Caco-2 (cell line): Measurements from ENCODE around the gene FBXO24. TPM values are rescaled to one million over a fixed set of nuclear protein-coding genes. Genes with fewer than 3 reads are reported as not detected.
A peak's percentile ranks its signal among the peaks of the same experiment; 100 is the strongest.

ENCODE experiments used
- BruUV-seq: library from RNA; stranded (reverse); fragments of 400-500 nt; replicated peaks from 2 replicates; lab custom pipeline; 2021; lab: Mats Ljungman, UMichigan
- CTCF ChIA-PET: fragments of 300-600 bp; sonication (Branson Sonifier 250); formaldehyde crosslinking; loops from one replicate; lab custom pipeline; 2022; ENCODE audit warnings: antibody characterized with exemption; lab: Charles Lee
- POLR2A ChIA-PET: fragments of 300-600 bp; sonication (Branson Sonifier 250); formaldehyde crosslinking; loops from one replicate; lab custom pipeline; 2022; ENCODE audit warnings: antibody characterized with exemption; lab: Charles Lee
- DNase-seq, 2 experiments: peaks; one replicate each; pipeline versions ENCODE4 v3.0.0 to v3.0.0-alpha.2; 2020 to 2022
- H3K27me3 ChIP-seq: replicated peaks from 2 replicates; pipeline ENCODE4 v1.6.0; 2011; ENCODE audit warnings: low read length; ENCODE audit not compliant: control insufficient read depth, insufficient read depth
- H3K36me3 ChIP-seq: 2 replicates; pipeline ENCODE4 v1.5.1; 2011; ENCODE audit warnings: low read length; ENCODE audit not compliant: control insufficient read depth, insufficient read depth
- H3K4me1 ChIP-seq: fragments of 250-450 bp; sonication (Bioruptor Pico); 2 replicates; pipeline ENCODE4 v1.5.1; 2020; ENCODE audit warnings: mild to moderate bottlenecking
- H3K4me3 ChIP-seq: 2 replicates; pipeline ENCODE4 v1.5.1; 2011; ENCODE audit warnings: low read depth, mild to moderate bottlenecking, control low read depth, low read length
- H3K9me3 ChIP-seq: fragments of 250-450 bp; sonication (Bioruptor Pico); 2 replicates; pipeline ENCODE4 v1.5.1; 2020; ENCODE audit warnings: mild to moderate bottlenecking, moderate library complexity
- H3K27ac Mint-ChIP-seq: one replicate; pipeline ENCODE4 v1.8.0; 2022; ENCODE audit warnings: mixed read lengths; ENCODE audit not compliant: unreplicated experiment
- H3K27me3 Mint-ChIP-seq: one replicate; pipeline ENCODE4 v1.8.0; 2022; ENCODE audit warnings: mixed read lengths; ENCODE audit not compliant: insufficient read depth, unreplicated experiment
- H3K36me3 Mint-ChIP-seq: one replicate; pipeline ENCODE4 v1.8.0; 2022; ENCODE audit warnings: mild to moderate bottlenecking, mixed read lengths; ENCODE audit not compliant: insufficient read depth, unreplicated experiment
- H3K4me1 Mint-ChIP-seq: one replicate; pipeline ENCODE4 v1.8.0; 2022; ENCODE audit warnings: low read depth, mixed read lengths; ENCODE audit not compliant: unreplicated experiment
- H3K4me3 Mint-ChIP-seq: one replicate; pipeline ENCODE4 v1.8.0; 2022; ENCODE audit warnings: mild to moderate bottlenecking, moderate library complexity, mixed read lengths; ENCODE audit not compliant: unreplicated experiment
- H3K9me3 Mint-ChIP-seq: one replicate; pipeline ENCODE4 v1.8.0; 2022; ENCODE audit warnings: mixed read lengths; ENCODE audit not compliant: unreplicated experiment
- intact Hi-C: fragments of 100-400 bp; cut with micrococcal nuclease; formaldehyde crosslinking; loops from one replicate; pipeline ENCODE4 v1.10.0; 2022; ENCODE audit not compliant: unreplicated experiment
- total RNA-seq: library from RNA; stranded (reverse); gene quantifications from 2 replicates; pipeline ENCODE4 v1.2.3, GENCODE V29; 2022
- TF ChIP-seq, protein P1 (sequence below), 2 experiments: fragments of 200-600 bp in 1 of 2; IDR thresholded peaks; 1 replicate in 1 of 2; 2 replicates in 1 of 2; pipeline versions ENCODE4 v1.5.1 to v1.8.0; 2011 to 2022; ENCODE audit warnings: antibody characterized with exemption in 1 of 2, control low read depth in 1 of 2, inconsistent platforms in 1 of 2, low read depth in 1 of 2, low read length in 1 of 2, mild to moderate bottlenecking in 1 of 2, moderate library complexity in 1 of 2; ENCODE audit not compliant: insufficient read depth in 1 of 2, severe bottlenecking in 1 of 2, unreplicated experiment in 1 of 2

Gene FBXO24
- total RNA-seq, 1 experiment from 2014 or later, result 1.5 TPM

- Mint-ChIP-seq H3K9me3 (no peaks in the 10 kb centered on the region), H3K36me3 (peaks cover 30% of the 10 kb centered on the region), H3K27me3 (no peaks in the 10 kb centered on the region), H3K27ac (peak overlapping the region; percentile 80), H3K4me1 (peaks cover 62% of the 10 kb centered on the region), H3K4me3 (peak overlapping the region; percentile 52)
- Histone ChIP-seq H3K27me3 (no peaks in the 10 kb centered on the region), H3K4me1 (peaks cover 67% of the 10 kb centered on the region), H3K4me3 (no peak overlapping the region), H3K9me3 (no peaks in the 10 kb centered on the region), H3K36me3 (no peaks in the 10 kb centered on the region)
- DNase-seq, result no peak
- TF ChIP-seq, protein P1, sequence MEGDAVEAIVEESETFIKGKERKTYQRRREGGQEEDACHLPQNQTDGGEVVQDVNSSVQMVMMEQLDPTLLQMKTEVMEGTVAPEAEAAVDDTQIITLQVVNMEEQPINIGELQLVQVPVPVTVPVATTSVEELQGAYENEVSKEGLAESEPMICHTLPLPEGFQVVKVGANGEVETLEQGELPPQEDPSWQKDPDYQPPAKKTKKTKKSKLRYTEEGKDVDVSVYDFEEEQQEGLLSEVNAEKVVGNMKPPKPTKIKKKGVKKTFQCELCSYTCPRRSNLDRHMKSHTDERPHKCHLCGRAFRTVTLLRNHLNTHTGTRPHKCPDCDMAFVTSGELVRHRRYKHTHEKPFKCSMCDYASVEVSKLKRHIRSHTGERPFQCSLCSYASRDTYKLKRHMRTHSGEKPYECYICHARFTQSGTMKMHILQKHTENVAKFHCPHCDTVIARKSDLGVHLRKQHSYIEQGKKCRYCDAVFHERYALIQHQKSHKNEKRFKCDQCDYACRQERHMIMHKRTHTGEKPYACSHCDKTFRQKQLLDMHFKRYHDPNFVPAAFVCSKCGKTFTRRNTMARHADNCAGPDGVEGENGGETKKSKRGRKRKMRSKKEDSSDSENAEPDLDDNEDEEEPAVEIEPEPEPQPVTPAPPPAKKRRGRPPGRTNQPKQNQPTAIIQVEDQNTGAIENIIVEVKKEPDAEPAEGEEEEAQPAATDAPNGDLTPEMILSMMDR (IDR thresholded peaks at IDR 0.05; ENCODE audit: insufficient read depth in 1 of 2, low read depth in 1 of 2, low read length in 1 of 2, severe bottlenecking in 1 of 2, unreplicated experiment in 1 of 2), result no peak
- ChIA-PET POLR2A (no interaction called here), CTCF (interaction anchor here (1.7 kb wide), 1 partner anchor 15 kb away, joined by 8 read pairs; no protein-coding TSS in a partner anchor)
- BruUV-seq, result no TSS peak
- intact Hi-C loops, result loop anchor here (2.0 kb wide), 1 partner anchor 62 kb away; the partner anchor contains the start of gene NYAP1
Observed at GRCh38 chr7:100544386-100544785, 41.7 kb upstream of the FBXO24 start.

- H3K4me1 ChIP-seq, result peaks cover 67% of the 10 kb centered on the region
- POLR2A ChIA-PET, result interaction anchor here (0.8 to 1.1 kb wide), 2 partner anchors 15 to 116 kb away, joined by 3 to 7 read pairs; partner anchors contain the start of gene ZCWPW1
- DNase-seq, result peak in 1 of 2 experiments; percentile 63
- intact Hi-C loops, result loop anchor here (1.0 to 5.0 kb wide), 3 partner anchors 14 to 62 kb away; partner anchors contain the start of gene NYAP1
- H3K36me3 Mint-ChIP-seq, result peaks cover 34% of the 10 kb centered on the region
- H3K4me3 Mint-ChIP-seq, result peak overlapping the region; percentile 52
- H3K36me3 ChIP-seq, result no peaks in the 10 kb centered on the region
- peaks cover 62% of the 10 kb centered on the region for H3K4me1 Mint-ChIP-seq
- H3K27me3 ChIP-seq, result no peaks in the 10 kb centered on the region
- H3K9me3 ChIP-seq, result no peaks in the 10 kb centered on the region
- CTCF ChIA-PET, result interaction anchor here (0.9 to 1.7 kb wide), 2 partner anchors 14 to 40 kb away, joined by 3 to 8 read pairs; no protein-coding TSS in a partner anchor
- no peaks in the 10 kb centered on the region for H3K9me3 Mint-ChIP-seq
- H3K27ac Mint-ChIP-seq, result peak overlapping the region; percentile 80
- TF ChIP-seq, protein P1 (IDR thresholded peaks at IDR 0.05; ENCODE audit: insufficient read depth in 1 of 2, low read depth in 1 of 2, low read length in 1 of 2, severe bottlenecking in 1 of 2, unreplicated experiment in 1 of 2), result no peak
- BruUV-seq, result no TSS peak
- no peaks in the 10 kb centered on the region for H3K27me3 Mint-ChIP-seq
- H3K4me3 ChIP-seq, result no peak overlapping the region
Observed at GRCh38 chr7:100544967-100545359, 41.2 kb upstream of the FBXO24 start.

DNA sequence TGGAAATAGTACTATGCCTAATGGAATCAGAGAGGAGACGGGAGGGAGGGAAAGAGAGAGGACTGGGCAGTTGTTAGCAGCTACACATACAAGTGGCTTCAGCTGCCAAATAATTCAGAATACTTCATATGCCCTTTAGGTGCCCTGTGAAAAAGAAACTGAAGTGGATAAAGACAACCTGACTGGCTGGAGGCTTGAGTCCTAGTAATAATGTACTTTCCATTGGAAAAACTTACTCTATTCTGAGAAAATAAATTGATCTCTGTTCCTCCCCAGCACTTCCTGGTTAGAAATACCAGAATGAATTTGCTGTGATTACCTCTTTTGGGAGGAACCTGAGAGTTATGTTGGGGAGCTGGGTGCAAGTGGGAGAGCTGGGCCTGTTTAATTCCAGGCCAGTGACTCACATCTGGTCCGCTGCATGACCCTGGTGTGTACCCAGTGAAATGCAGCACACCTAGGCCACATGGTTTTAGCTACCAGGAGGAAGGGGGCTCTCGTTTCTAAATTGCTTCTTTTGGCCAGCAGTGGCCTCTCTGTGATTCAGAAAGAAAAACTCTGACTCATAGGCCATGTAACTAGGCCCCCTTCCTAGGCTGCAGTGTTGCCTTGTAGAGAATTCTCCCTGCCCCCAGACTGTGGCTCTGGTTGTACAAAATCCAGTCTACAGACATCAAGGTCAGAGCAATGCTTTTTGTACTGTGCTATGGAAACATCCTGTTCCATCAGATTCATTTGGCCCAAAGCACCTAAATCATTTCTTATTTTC lies 40.6 kb upstream of the FBXO24 start:
- Histone ChIP-seq H3K9me3 (no peaks in the 10 kb centered on the region), H3K4me3 (no peak overlapping the region), H3K27me3 (no peaks in the 10 kb centered on the region), H3K4me1 (peaks cover 61% of the 10 kb centered on the region), H3K36me3 (no peaks in the 10 kb centered on the region; the same call in 1 of the 2 replicates)
- Mint-ChIP-seq H3K9me3 (no peaks in the 10 kb centered on the region), H3K4me1 (peaks cover 62% of the 10 kb centered on the region), H3K36me3 (peaks cover 40% of the 10 kb centered on the region), H3K27ac (peak overlapping the region; percentile 80), H3K27me3 (no peaks in the 10 kb centered on the region), H3K4me3 (peak overlapping the region; percentile 52)
- peak; percentile 69 to 75 for DNase-seq
- ChIA-PET CTCF (interaction anchor here (0.8 to 1.7 kb wide), 3 partner anchors 14 to 39 kb away, joined by 3 to 8 read pairs (median 3); no protein-coding TSS in a partner anchor), POLR2A (interaction anchor here (0.8 to 1.1 kb wide), 2 partner anchors 14 to 117 kb away, joined by 3 to 7 read pairs; partner anchors contain the start of gene ZCWPW1)
- no TSS peak for BruUV-seq
- intact Hi-C loops, result loop anchor here (1.0 to 5.0 kb wide), 3 partner anchors 14 to 63 kb away; partner anchors contain the start of gene NYAP1
- TF ChIP-seq, protein P1 (IDR thresholded peaks at IDR 0.05; ENCODE audit: insufficient read depth in 1 of 2, low read depth in 1 of 2, low read length in 1 of 2, severe bottlenecking in 1 of 2, unreplicated experiment in 1 of 2), result no peak
